Esophagus muscularis mucosa (tissue), 3 donors: Measurements from ENCODE around the gene B3GNT8.

Source experiments
- POLR2AphosphoS5 ChIP-seq, 2 donors: sonication (generic); formaldehyde crosslinking; IDR thresholded peaks; one replicate each; pipeline ENCODE4 v1.6.1; 2017; ENCODE audit warnings: antibody characterized with exemption in 2 of 2
- TF ChIP-seq, protein P1 (sequence below), 3 experiments: fragments of 200-600 bp in 2 of 3; fragments of 450-650 bp in 1 of 3; sonication (generic) in 2 of 3; IDR thresholded peaks; one replicate each; pipeline ENCODE4 v1.5.1; 2017 to 2019; ENCODE audit warnings: antibody characterized with exemption in 3 of 3, mild to moderate bottlenecking in 2 of 3, moderate library complexity in 1 of 3

DNA sequence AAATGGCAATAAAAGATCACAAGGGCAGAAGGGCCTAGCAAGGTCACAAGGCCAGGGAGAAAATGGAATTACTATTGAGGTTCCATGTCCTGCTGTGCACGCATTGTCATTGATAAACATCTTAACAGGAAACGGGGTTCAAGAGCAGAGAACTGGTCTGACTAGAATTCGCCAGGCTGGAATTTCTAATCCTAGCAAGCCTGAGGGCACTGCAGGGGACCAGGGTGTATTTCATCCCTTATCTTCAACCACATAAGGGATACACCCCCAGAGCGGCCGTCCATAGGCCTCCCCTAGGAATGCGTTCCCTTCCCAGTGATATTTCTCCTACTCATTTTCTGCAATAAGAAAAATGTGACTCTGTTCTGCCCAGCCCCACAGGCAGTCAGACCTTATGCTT is 35.3 kb upstream of the B3GNT8 start:
- TF ChIP-seq POLR2AphosphoS5 (IDR thresholded peaks at IDR 0.05) = no peak
- TF ChIP-seq, protein P1, sequence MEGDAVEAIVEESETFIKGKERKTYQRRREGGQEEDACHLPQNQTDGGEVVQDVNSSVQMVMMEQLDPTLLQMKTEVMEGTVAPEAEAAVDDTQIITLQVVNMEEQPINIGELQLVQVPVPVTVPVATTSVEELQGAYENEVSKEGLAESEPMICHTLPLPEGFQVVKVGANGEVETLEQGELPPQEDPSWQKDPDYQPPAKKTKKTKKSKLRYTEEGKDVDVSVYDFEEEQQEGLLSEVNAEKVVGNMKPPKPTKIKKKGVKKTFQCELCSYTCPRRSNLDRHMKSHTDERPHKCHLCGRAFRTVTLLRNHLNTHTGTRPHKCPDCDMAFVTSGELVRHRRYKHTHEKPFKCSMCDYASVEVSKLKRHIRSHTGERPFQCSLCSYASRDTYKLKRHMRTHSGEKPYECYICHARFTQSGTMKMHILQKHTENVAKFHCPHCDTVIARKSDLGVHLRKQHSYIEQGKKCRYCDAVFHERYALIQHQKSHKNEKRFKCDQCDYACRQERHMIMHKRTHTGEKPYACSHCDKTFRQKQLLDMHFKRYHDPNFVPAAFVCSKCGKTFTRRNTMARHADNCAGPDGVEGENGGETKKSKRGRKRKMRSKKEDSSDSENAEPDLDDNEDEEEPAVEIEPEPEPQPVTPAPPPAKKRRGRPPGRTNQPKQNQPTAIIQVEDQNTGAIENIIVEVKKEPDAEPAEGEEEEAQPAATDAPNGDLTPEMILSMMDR (IDR thresholded peaks at IDR 0.05) = no peak
